Fibroblast of mammary gland (primary cell): Measurements from ENCODE around the gene MT1M.
A peak's percentile ranks its signal among the peaks of the same experiment; 100 is the strongest.

Source experiments
- DNase-seq: peaks from one replicate; pipeline ENCODE4 v3.0.0-alpha.2; 2010; ENCODE audit warnings: low read depth
- H3K4me3 ChIP-seq: 2 replicates; pipeline ENCODE4 v1.5.1; 2011; ENCODE audit warnings: low read depth, mild to moderate bottlenecking, low read length, moderate library complexity; ENCODE audit not compliant: control insufficient read depth
- TF ChIP-seq, protein P1 (sequence below): conservative IDR thresholded peaks from 2 replicates; pipeline ENCODE4 v1.5.1; 2011; ENCODE audit warnings: low read depth, low read length, inconsistent platforms; ENCODE audit not compliant: control insufficient read depth, insufficient read depth

MT1M gene

DNA sequence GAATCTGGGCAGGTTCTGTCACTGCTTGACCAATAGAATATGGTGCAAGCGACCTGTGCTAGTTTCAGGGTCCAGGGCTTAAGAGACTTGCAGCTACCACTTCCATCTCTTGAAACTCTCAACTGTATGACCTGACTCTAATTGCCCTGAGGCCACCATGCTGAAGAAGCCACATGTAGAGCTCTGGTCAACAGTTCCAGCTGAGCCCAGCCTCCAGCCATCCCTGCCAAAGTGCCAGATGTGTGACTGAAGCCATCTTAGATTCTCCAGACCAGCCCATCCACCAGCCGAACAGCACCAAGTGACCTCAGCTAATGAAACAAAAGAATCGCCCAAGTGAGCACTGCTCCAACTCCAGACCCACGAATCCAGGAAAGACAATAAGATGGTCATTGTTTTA, 27.5 kb upstream of the MT1M start:
- no peak for DNase-seq
- TF ChIP-seq, protein P1, sequence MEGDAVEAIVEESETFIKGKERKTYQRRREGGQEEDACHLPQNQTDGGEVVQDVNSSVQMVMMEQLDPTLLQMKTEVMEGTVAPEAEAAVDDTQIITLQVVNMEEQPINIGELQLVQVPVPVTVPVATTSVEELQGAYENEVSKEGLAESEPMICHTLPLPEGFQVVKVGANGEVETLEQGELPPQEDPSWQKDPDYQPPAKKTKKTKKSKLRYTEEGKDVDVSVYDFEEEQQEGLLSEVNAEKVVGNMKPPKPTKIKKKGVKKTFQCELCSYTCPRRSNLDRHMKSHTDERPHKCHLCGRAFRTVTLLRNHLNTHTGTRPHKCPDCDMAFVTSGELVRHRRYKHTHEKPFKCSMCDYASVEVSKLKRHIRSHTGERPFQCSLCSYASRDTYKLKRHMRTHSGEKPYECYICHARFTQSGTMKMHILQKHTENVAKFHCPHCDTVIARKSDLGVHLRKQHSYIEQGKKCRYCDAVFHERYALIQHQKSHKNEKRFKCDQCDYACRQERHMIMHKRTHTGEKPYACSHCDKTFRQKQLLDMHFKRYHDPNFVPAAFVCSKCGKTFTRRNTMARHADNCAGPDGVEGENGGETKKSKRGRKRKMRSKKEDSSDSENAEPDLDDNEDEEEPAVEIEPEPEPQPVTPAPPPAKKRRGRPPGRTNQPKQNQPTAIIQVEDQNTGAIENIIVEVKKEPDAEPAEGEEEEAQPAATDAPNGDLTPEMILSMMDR, result no peak
- no peak overlapping the region for H3K4me3 ChIP-seq

DNA sequence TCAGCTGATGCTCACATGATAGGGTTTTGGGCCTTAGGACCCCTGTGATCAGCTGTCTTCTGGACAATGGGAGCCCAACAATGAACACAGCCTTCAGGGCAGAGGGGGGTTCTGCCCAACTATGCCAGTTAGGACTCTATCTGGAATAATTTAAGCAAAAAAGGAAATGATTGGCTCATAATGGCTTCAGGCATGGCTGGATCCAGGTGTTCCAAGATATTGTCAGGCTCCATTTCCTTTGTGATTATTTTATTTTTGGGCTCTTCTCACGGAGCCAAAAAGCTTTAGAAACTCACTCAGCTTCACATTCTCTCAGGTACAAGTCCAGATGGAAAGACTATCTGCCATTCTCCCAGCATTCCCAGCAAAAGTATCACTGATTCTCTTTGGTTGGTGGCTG, 27.0 kb upstream of the MT1M start:
- TF ChIP-seq, protein P1, result no peak
- no peak overlapping the region for H3K4me3 ChIP-seq
- DNase-seq, result no peak

DNA sequence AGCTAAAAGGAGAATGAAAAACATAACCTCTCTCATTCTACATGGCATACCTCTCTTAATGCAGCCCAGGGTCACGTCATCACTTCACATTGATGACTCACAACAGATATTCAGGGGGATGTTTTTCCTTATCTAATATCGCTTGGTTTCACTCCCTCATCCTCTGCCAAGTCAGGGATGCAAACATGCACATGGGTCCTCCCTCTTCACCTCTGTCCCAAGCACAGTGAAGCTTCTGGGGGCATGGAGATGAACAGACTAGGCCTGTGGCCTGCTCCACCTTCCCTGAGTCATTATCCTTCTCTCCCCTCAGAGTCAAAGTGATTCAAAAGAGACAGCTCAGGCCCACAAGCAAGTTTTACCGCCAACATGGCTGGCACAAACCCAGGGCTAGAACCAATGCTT, 26.4 kb upstream of the MT1M start:
- TF ChIP-seq, protein P1, result no peak
- H3K4me3 ChIP-seq, result no peak overlapping the region
- no peak for DNase-seq

DNA sequence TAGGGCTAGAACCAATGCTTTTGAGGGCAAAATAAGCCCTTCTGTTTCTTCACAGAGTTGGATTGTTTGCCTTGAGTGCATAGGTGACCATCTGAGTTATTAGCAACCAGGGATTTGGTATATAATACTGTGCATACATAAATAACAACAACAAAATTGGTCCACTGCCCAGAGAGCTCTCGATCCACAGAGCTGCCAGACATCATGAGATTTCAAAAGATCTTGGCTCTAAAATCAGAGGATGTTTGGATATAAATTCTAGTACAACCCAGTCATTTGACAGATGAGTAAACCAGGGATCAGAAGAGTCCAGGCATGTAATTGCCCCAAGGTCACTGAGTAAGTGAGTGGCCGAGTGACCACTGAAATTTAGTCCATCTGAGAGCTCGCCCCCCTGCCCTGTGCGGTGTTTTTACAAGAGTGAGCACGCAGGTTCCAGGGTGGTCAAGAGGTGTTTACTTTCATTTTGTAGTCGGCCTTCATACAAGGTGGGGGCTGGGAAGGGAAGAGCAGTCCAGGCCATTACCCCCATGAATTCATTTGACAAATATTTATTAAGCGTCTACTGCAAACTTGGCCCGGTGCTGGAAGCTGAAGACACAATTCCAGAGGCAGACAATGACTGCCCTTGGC, 25.9 kb upstream of the MT1M start:
- DNase-seq, result peak; percentile 98
- TF ChIP-seq, protein P1, result no peak
- H3K4me3 ChIP-seq, result peak overlapping the region; percentile 40

DNA sequence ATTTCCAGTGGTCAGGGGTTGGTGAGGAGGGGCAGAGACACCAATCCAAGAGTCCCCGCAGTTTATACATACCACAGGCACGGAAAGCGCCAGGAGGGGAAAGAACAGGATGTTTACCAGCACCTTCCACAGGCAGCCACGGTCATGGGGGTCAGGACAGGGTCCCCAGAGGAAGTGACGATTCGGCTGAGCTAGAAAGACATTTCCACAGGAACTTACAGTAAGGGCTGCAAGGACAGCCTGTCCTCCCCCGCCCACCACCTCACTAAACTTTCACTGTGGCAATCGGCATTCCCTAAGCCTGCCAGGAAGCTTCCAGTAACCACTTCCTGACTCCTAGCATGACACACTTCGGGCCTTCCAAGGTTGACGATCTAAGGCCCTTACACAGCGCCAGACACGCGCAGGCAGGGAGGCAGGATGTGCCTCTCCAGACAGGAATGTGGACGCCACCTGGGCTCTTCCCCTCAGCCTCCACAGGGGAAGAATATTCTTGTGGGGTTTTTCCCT, 25.3 kb upstream of the MT1M start:
- H3K4me3 ChIP-seq, result peak overlapping the region; percentile 40
- peak; percentile 100 for DNase-seq
- TF ChIP-seq, protein P1, result no peak

DNA sequence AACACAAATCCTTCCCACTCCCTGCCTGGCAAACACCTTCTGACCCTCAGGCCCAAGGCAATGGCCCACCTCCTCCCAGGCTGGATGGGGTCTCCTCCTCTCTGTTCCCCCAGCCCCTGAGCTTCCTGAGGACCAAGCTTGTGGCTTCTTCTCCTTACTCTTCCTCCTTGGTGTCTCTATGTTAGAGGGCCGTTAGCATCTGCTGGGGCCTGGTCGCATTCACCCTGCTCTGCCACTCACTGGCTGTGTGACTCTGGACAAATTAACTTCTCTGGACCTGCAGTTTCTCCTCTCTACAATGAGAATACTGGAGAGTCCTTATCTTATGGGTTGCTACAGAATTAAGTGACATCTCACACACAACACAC, 24.8 kb upstream of the MT1M start:
- H3K4me3 ChIP-seq, result peak overlapping the region; percentile 43
- TF ChIP-seq, protein P1, result no peak
- no peak for DNase-seq
